NT2/D1 (cell line): Measurements from ENCODE around the gene FER.

Experiments
- YY1 ChIP-seq: IDR thresholded peaks from 2 replicates; pipeline ENCODE4 v1.6.1; 2011; ENCODE audit not compliant: insufficient read length, insufficient read depth
- ZNF274 ChIP-seq: IDR thresholded peaks from 2 replicates; pipeline ENCODE4 v1.6.1; 2011; ENCODE audit warnings: mild to moderate bottlenecking, low read depth, low read length

DNA sequence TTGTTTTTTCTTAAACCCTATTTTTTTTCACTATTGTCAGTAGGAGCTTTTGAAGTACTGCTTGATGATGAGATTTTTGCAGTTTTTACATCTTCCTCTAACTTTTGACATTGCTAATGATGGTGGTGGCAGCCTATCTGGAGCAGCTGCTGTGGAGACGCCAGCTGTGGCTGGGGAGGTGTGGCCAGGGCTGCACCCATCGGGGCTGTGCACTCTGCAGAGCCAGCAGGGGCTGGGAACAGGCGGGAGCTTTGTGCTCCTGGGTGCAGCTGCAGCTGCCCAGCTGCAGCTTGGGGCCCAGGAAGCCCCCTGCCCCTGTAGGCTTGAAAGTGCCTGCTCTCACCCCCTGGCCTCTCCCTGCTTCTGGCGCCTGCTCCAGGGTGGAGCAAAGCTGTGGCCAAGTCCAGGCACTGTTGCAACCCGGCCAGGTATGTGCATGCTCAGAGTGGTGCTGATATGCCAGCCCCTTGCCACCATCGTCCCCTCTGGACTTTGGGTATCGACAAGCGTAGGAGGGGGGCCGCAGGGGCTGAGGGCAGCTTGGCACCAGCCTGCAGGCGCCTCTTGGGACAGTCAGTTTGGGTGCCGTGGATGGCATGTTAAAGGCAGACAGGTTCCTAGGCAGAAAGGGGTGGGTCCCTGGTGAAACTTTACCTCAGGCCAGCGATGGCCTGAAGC is 39.2 kb downstream of the FER start:
- no peak for TF ChIP-seq ZNF274
- no peak for TF ChIP-seq YY1
